Liver (tissue), 9 donors: ENCODE data around the gene KCNJ1. TPM values are rescaled to one million over a fixed set of nuclear protein-coding genes. Genes with fewer than 3 reads are reported as not detected.
A peak's percentile ranks its signal among the peaks of the same experiment; 100 is the strongest.

Experiments
- DNase-seq: peaks from one replicate; pipeline ENCODE4 v3.0.0-alpha.2; 2017; ENCODE audit warnings: low spot score
- H3K27ac ChIP-seq, 2 donors: one replicate each; pipeline ENCODE4 v1.7.0; 2013; ENCODE audit warnings: inconsistent platforms in 2 of 2, low read length in 2 of 2, control low read depth in 1 of 2, low read depth in 1 of 2, mild to moderate bottlenecking in 1 of 2
- H3K27me3 ChIP-seq, 4 donors: one replicate each; pipeline versions ENCODE4 v1.6.1 to v1.7.0; 2013; ENCODE audit warnings: low read length in 3 of 4, inconsistent platforms in 1 of 4, mild to moderate bottlenecking in 1 of 4, moderate library complexity in 1 of 4; ENCODE audit not compliant: control insufficient read depth in 4 of 4, insufficient read depth in 4 of 4
- H3K36me3 ChIP-seq, 4 donors: one replicate each; pipeline versions ENCODE4 v1.6.1 to v1.7.0; 2013; ENCODE audit warnings: low read length in 3 of 4, mild to moderate bottlenecking in 3 of 4, low read depth in 1 of 4, moderate library complexity in 1 of 4; ENCODE audit not compliant: control insufficient read depth in 4 of 4, insufficient read depth in 3 of 4
- H3K4me1 ChIP-seq, 4 donors: one replicate each; pipeline versions ENCODE4 v1.6.1 to v1.7.0; 2013; ENCODE audit warnings: low read length in 3 of 4, mild to moderate bottlenecking in 3 of 4, moderate library complexity in 1 of 4; ENCODE audit not compliant: control insufficient read depth in 4 of 4, insufficient read depth in 4 of 4
- H3K4me3 ChIP-seq, 3 donors: one replicate each; pipeline versions ENCODE4 v1.6.1 to v1.7.0; 2013; ENCODE audit warnings: low read length in 3 of 3, control low read depth in 1 of 3, low read depth in 1 of 3, mild to moderate bottlenecking in 1 of 3
- H3K9ac ChIP-seq, 2 donors: one replicate each; pipeline ENCODE4 v1.7.0; 2013; ENCODE audit warnings: low read length in 2 of 2, mild to moderate bottlenecking in 2 of 2, moderate library complexity in 2 of 2, control low read depth in 1 of 2, low read depth in 1 of 2
- H3K9me3 ChIP-seq, 4 donors: one replicate each; pipeline versions ENCODE4 v1.6.1 to v1.7.0; 2013; ENCODE audit warnings: low read length in 3 of 4; ENCODE audit not compliant: control insufficient read depth in 4 of 4
- EGR1 ChIP-seq, 2 donors: IDR thresholded peaks; 2 replicates each; pipeline ENCODE4 v1.6.1; 2016 to 2018; ENCODE audit warnings: antibody characterized with exemption in 2 of 2, low read depth in 2 of 2
- FOXA1 ChIP-seq: IDR thresholded peaks from 2 replicates; pipeline ENCODE4 v1.6.1; 2016; ENCODE audit warnings: antibody characterized with exemption
- FOXA2 ChIP-seq: IDR thresholded peaks from 2 replicates; pipeline ENCODE4 v1.6.1; 2016; ENCODE audit warnings: antibody characterized with exemption
- GABPA ChIP-seq, 2 donors: IDR thresholded peaks in 1 of 2; conservative IDR thresholded peaks in 1 of 2; 2 replicates each; pipeline ENCODE4 v1.6.1; 2016; ENCODE audit warnings: antibody characterized with exemption in 2 of 2, mild to moderate bottlenecking in 1 of 2, moderate library complexity in 1 of 2
- HNF4A ChIP-seq, 2 donors: conservative IDR thresholded peaks; 2 replicates each; pipeline ENCODE4 v1.6.1; 2016; ENCODE audit warnings: antibody characterized with exemption in 2 of 2, mild to moderate bottlenecking in 2 of 2
- HNF4G ChIP-seq: IDR thresholded peaks from 2 replicates; pipeline ENCODE4 v1.6.1; 2016; ENCODE audit warnings: antibody characterized with exemption
- JUND ChIP-seq, 2 donors: IDR thresholded peaks; 2 replicates each; pipeline ENCODE4 v1.6.1; 2016; ENCODE audit warnings: antibody characterized with exemption in 2 of 2
- NR2F2 ChIP-seq: IDR thresholded peaks from 2 replicates; pipeline ENCODE4 v1.6.1; 2016; ENCODE audit warnings: antibody characterized with exemption
- RAD21 ChIP-seq, 2 donors: IDR thresholded peaks; 2 replicates each; pipeline ENCODE4 v1.6.1; 2016; ENCODE audit warnings: antibody characterized with exemption in 2 of 2, mild to moderate bottlenecking in 2 of 2
- RXRA ChIP-seq, 2 donors: IDR thresholded peaks; 2 replicates each; pipeline ENCODE4 v1.6.1; 2017 to 2018; ENCODE audit warnings: antibody characterized with exemption in 2 of 2, mild to moderate bottlenecking in 1 of 2
- SP1 ChIP-seq: IDR thresholded peaks from 2 replicates; pipeline ENCODE4 v1.6.1; 2018; ENCODE audit warnings: antibody characterized with exemption, mild to moderate bottlenecking
- TAF1 ChIP-seq: conservative IDR thresholded peaks from 2 replicates; pipeline ENCODE4 v1.6.1; 2016; ENCODE audit warnings: antibody characterized with exemption, mild to moderate bottlenecking
- YY1 ChIP-seq: IDR thresholded peaks from 2 replicates; pipeline ENCODE4 v1.6.1; 2016; ENCODE audit warnings: antibody characterized with exemption, mild to moderate bottlenecking
- WGBS: extraction: QIAGEN DNeasy Blood & Tissue Kit; methylation state at CpG from one replicate; pipeline ENCODE4 v1.1.7; 2013; 5-methylcytosine and 5-hydroxymethylcytosine counted together
- polyA plus RNA-seq, 2 donors: library from polyadenylated mRNA; stranded (reverse) in 1 of 2; unstranded in 1 of 2; fragments of 200-250 nt in 1 of 2; fragments of >200 nt in 1 of 2; fragmentation: Nextera tagmentation in 1 of 2; extraction: Ambion mirVana in 1 of 2; gene quantifications; one replicate each; pipeline versions ENCODE4 v1.2.1 to v1.2.3, GENCODE V29; 2013 to 2015
- total RNA-seq, 2 donors: library from RNA; depleted of rRNA; stranded (reverse); fragments of >200 nt; gene quantifications; one replicate each; pipeline ENCODE4 v1.2.3, GENCODE V29; 2014
- TF ChIP-seq, protein P1 (sequence below): IDR thresholded peaks from 2 replicates; pipeline ENCODE4 v1.6.1; 2016; ENCODE audit warnings: antibody characterized with exemption
- TF ChIP-seq, protein P2 (sequence below): IDR thresholded peaks from 2 replicates; pipeline ENCODE4 v1.6.1; 2016; ENCODE audit warnings: antibody characterized with exemption
- TF ChIP-seq, protein P3 (sequence below): fragments of 150-350 bp; IDR thresholded peaks from 2 replicates; pipeline ENCODE4 v1.5.1; 2017; ENCODE audit warnings: improper control_type of control experiment, low read depth, low read length; ENCODE audit not compliant: missing input control
- donor health status: healthy.
- donor health status: healthy.
- donor health status: healthy.
- donor health status: healthy.
- donor health status: healthy.

The KCNJ1 gene
- total and polyA plus RNA-seq, 4 donors = 0.14 to 0.23 TPM; not detected in 2

DNA sequence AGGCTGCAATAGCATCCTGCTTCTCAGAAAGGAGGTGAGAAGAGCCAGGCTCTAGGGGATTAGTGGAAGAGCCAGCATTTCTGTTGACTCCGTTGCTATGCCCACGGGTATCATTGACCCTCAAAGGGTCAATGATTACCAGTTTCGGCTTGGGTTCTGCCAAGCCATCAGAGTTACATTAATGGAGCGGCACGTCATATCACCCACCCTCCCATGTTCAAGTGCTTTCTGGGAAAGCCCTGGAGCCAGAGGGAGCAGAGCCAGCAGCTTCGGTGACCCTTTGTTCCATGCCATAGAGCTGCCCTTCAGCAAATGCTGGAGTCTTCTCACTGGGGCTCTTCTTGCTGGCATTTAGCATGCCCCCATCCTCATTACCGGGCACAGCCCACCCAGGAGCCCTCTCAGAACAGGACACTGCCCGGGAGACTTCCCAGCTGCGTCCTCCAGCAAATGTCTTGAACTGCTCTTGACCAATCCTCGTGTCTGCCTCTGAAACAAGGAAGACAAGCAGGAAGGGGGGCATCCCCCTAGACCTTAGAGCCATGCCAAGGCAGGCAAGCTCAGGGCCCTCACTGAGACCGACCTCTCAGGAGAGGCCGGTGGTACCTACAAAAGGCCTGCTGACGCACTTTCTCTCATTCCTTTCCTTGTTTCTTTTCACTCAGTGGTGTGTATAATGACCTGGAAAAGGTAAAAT is 14.6 kb downstream of the KCNJ1 start:
- no peak for DNase-seq
- TF ChIP-seq YY1 (no peak), SP1 (peak; percentile 11), FOXA1 (no peak), NR2F2 (no peak), HNF4G (no peak), EGR1 (IDR thresholded peaks at IDR 0.05; ENCODE audit: low read depth in 2 of 2) (no peak), TAF1 (no peak), GABPA (IDR thresholded peaks at IDR 0.05 in 1 of 2, conservative IDR thresholded peaks at IDR 0.05 in 1 of 2) (no peak), RXRA (IDR thresholded peaks at IDR 0.05) (peak in 1 of 2 donors; percentile 76), HNF4A (conservative IDR thresholded peaks at IDR 0.05) (peak in 1 of 2 donors; percentile 33), FOXA2 (no peak), JUND (IDR thresholded peaks at IDR 0.05) (no peak), RAD21 (IDR thresholded peaks at IDR 0.05) (no peak)
- TF ChIP-seq, protein P1, sequence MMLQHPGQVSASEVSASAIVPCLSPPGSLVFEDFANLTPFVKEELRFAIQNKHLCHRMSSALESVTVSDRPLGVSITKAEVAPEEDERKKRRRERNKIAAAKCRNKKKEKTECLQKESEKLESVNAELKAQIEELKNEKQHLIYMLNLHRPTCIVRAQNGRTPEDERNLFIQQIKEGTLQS = no peak
- TF ChIP-seq, protein P2, sequence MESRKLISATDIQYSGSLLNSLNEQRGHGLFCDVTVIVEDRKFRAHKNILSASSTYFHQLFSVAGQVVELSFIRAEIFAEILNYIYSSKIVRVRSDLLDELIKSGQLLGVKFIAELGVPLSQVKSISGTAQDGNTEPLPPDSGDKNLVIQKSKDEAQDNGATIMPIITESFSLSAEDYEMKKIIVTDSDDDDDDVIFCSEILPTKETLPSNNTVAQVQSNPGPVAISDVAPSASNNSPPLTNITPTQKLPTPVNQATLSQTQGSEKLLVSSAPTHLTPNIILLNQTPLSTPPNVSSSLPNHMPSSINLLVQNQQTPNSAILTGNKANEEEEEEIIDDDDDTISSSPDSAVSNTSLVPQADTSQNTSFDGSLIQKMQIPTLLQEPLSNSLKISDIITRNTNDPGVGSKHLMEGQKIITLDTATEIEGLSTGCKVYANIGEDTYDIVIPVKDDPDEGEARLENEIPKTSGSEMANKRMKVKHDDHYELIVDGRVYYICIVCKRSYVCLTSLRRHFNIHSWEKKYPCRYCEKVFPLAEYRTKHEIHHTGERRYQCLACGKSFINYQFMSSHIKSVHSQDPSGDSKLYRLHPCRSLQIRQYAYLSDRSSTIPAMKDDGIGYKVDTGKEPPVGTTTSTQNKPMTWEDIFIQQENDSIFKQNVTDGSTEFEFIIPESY = no peak
- Histone ChIP-seq H3K36me3 (no peaks in the 10 kb centered on the region), H3K4me1 (peaks cover 5 to 10% (median 7%) of the 10 kb centered on the region in 4 donors), H3K27ac (peak overlapping the region; percentile 0 to 51), H3K9ac (no peak overlapping the region), H3K27me3 (no peaks in the 10 kb centered on the region), H3K9me3 (no peaks in the 10 kb centered on the region), H3K4me3 (no peak overlapping the region)
- 69% methylated on average over 13 of the region's 13 CpGs for WGBS

DNA sequence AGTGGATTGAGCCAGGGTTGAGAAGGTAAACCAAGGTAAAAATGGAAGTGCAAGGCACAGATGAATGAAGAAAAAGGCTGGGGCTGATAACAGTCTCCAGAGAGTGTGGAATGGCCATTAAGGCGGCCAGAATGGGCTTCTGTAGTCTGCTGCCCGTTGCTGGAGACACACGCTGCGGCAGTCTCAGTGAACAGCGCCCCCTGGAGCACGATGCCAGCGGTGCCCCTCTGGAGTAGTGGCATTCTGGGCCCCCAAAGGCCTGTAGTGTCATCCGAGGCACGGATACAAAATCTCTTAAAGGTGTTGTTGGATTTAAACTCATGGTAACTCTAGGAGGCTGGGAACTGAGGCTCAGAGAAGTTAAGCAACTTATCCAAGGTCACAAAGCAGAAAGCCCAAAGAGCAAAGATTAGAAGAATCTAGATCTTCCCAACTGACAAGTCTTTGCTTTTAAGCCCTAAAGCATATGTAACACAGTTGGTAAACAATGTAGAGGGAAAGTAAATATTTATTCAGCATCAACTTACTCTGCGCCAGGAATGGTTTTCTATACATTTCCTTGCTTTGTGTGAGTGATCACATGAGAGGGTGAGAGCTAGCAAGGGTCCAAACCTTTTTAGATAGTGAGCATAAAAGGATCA is 18.2 kb downstream of the KCNJ1 start:
- Histone ChIP-seq H3K4me3 (no peak overlapping the region), H3K27ac (no peak overlapping the region), H3K27me3 (no peaks in the 10 kb centered on the region), H3K9ac (no peak overlapping the region), H3K4me1 (peaks cover 5 to 10% (median 7%) of the 10 kb centered on the region in 4 donors), H3K36me3 (no peaks in the 10 kb centered on the region), H3K9me3 (no peaks in the 10 kb centered on the region)
- WGBS = 40% methylated on average over 10 of the region's 10 CpGs
- DNase-seq = peak; percentile 72
- TF ChIP-seq RAD21 (IDR thresholded peaks at IDR 0.05) (peak; percentile 55 to 72), YY1 (no peak)
- TF ChIP-seq, protein P3, sequence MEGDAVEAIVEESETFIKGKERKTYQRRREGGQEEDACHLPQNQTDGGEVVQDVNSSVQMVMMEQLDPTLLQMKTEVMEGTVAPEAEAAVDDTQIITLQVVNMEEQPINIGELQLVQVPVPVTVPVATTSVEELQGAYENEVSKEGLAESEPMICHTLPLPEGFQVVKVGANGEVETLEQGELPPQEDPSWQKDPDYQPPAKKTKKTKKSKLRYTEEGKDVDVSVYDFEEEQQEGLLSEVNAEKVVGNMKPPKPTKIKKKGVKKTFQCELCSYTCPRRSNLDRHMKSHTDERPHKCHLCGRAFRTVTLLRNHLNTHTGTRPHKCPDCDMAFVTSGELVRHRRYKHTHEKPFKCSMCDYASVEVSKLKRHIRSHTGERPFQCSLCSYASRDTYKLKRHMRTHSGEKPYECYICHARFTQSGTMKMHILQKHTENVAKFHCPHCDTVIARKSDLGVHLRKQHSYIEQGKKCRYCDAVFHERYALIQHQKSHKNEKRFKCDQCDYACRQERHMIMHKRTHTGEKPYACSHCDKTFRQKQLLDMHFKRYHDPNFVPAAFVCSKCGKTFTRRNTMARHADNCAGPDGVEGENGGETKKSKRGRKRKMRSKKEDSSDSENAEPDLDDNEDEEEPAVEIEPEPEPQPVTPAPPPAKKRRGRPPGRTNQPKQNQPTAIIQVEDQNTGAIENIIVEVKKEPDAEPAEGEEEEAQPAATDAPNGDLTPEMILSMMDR = peak; percentile 47
